Esophagus squamous epithelium (tissue), 5 donors: ENCODE results near the gene HJV. TPM values are rescaled to one million over a fixed set of nuclear protein-coding genes. Genes with fewer than 3 reads are reported as not detected.
A peak's percentile ranks its signal among the peaks of the same experiment; 100 is the strongest.

ENCODE experiments used
- DNase-seq: peaks from one replicate; lab custom pipeline; 2025; lab: John Stamatoyannopoulos, UW
- H3K27ac ChIP-seq, 4 donors: fragments of 200-600 bp; sonication (generic); one replicate each; pipeline ENCODE4 v1.5.1; 2016 to 2019; ENCODE audit warnings: mild to moderate bottlenecking in 1 of 4
- H3K27me3 ChIP-seq, 4 donors: fragments of 200-600 bp; sonication (generic); 1 replicate in 3 of 4; 2 replicates in 1 of 4; pipeline versions ENCODE4 v1.5.1 to v1.6.0; 2017 to 2021; ENCODE audit warnings: antibody characterized with exemption in 1 of 4
- H3K36me3 ChIP-seq, 3 donors: fragments of 200-600 bp; sonication (generic); one replicate each; pipeline ENCODE4 v1.5.1; 2016 to 2019
- H3K4me1 ChIP-seq, 3 donors: fragments of 200-600 bp; sonication (generic); one replicate each; pipeline ENCODE4 v1.5.1; 2017 to 2019
- H3K4me3 ChIP-seq, 4 donors: fragments of 200-600 bp; sonication (generic); 1 replicate in 3 of 4; 2 replicates in 1 of 4; pipeline ENCODE4 v1.5.1; 2016 to 2019; ENCODE audit warnings: mild to moderate bottlenecking in 2 of 4, moderate library complexity in 1 of 4
- H3K9me3 ChIP-seq, 3 donors: fragments of 200-600 bp; sonication (generic); one replicate each; pipeline ENCODE4 v1.5.1; 2016 to 2019
- CTCF ChIP-seq, 6 experiments: fragments of 450-650 bp in 4 of 6; fragments of 200-600 bp in 2 of 6; sonication (generic) in 2 of 6; IDR thresholded peaks; one replicate each; pipeline ENCODE4 v1.5.1; 2016 to 2019; ENCODE audit warnings: antibody characterized with exemption in 6 of 6, mild to moderate bottlenecking in 4 of 6, moderate library complexity in 4 of 6
- POLR2A ChIP-seq, 4 donors: fragments of 450-650 bp; IDR thresholded peaks; one replicate each; pipeline ENCODE4 v1.6.1; 2017; ENCODE audit warnings: antibody characterized with exemption in 4 of 4, mild to moderate bottlenecking in 4 of 4, moderate library complexity in 3 of 4
- WGBS, 2 donors: methylation state at CpG; one replicate each; pipeline ENCODE4 v1.1.5; 2018; 5-methylcytosine and 5-hydroxymethylcytosine counted together
- intact Hi-C: fragments of 100-400 bp; cut with DNase I; formaldehyde crosslinking; loops from one replicate; pipeline ENCODE4 v1.15.0; 2022
- total RNA-seq, 4 donors: library from RNA; depleted of rRNA; stranded (reverse); fragments of >200 nt; gene quantifications; one replicate each; pipeline ENCODE4 v1.1.0, GENCODE V29; 2016
- donor health status: DM: yes; HTN: yes; CAD: no.

The HJV gene
- total RNA-seq, 4 donors from 2014 or later, result not detected

DNA sequence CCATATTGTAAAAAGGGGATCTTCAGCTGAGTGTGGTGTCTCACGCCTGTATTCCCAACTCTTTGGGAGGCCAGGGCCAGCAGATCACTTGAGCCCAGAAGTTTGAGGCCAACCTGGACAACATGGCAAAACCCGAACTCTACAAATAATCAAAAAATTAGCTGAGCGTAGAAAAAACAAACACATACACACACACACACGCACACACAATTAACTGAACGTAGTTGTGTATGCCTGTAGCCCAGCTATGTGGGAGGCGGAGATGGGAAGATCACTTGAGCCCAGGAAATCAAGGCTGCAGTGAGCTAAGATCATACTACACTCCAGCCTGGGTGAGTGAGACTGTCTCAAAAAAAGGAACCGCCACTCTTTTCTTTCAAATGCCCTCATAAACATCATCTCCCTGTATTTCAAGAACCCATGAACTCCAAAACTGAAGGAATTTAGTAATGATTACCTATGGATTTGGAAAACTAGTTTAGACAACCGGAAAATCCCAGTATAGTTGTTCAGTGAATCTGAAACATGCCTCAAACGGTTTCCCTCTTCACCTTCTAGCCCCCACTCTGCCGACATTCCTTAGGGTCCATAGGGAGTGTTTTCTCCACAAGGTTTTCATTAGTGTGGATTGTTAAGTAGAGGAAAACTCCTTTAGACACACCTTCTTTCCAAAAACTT, 29.7 kb downstream of the HJV start:
- TF ChIP-seq POLR2A (IDR thresholded peaks at IDR 0.05), result peak in 2 of 4 donors; percentile 41 to 54
- no peak for TF ChIP-seq CTCF (IDR thresholded peaks at IDR 0.05)
- H3K9me3 ChIP-seq, result no peaks in the 10 kb centered on the region
- H3K4me1 ChIP-seq, result peaks cover 6 to 66% (median 7%) of the 10 kb centered on the region in 3 donors
- 71 to 73% methylated on average over 10 of the region's 10 CpGs for WGBS, 2 donors
- no peaks in the 10 kb centered on the region for H3K27me3 ChIP-seq
- no peak for DNase-seq
- H3K4me3 ChIP-seq, result peak overlapping the region in 3 of 4 donors; percentile 76 to 82 (median 80)
- intact Hi-C loops, result no loop called here
- peak overlapping the region; percentile 85 to 99 (median 95) for H3K27ac ChIP-seq
- peaks cover 16 to 34% (median 24%) of the 10 kb centered on the region in 3 donors for H3K36me3 ChIP-seq

DNA sequence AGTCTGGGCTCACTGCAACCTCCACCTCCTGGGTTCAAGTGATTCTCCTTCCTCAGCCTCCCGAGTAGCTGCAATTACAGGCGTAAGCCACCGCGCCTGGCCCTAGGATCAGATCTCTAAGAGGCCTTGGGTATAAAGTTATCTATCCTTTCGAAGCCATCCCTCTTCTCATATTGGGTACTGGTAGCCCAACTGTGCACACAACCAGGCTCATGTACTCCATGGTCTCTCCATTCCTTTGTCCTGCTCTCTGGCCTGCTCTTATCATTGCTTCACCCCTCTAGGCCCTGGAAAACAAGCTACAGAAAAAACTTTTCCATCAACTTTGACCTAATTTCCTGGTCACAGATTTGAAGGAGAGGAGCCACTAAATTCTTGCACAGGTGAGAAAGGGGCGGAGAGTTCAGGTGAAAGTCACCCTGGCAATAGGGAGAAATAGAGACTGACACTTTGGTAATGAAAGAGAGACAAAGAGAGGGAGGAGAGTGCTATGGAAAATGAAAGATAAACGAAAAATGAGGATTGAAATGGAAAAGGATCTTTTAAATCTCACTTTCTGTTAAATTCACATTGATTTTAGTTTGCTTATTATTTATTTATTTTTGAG, 31.2 kb downstream of the HJV start:
- TF ChIP-seq POLR2A (IDR thresholded peaks at IDR 0.05) (peak in 1 of 4 donors; percentile 37), CTCF (IDR thresholded peaks at IDR 0.05) (peak in 1 of 6 experiments; percentile 5)
- no peak for DNase-seq
- Histone ChIP-seq H3K36me3 (peaks cover 16 to 33% (median 23%) of the 10 kb centered on the region in 3 donors), H3K9me3 (no peaks in the 10 kb centered on the region), H3K4me3 (no peak overlapping the region), H3K4me1 (peaks cover 12 to 80% (median 17%) of the 10 kb centered on the region in 3 donors), H3K27ac (peak overlapping the region; percentile 45 to 99 (median 91)), H3K27me3 (no peaks in the 10 kb centered on the region)
- WGBS, 2 donors, result 72 to 78% methylated on average over 7 of the region's 7 CpGs
- intact Hi-C loops, result no loop called here

- Histone ChIP-seq H3K9me3 (no peaks in the 10 kb centered on the region), H3K27ac (peak overlapping the region; percentile 25 to 99 (median 64)), H3K36me3 (peaks cover 4 to 17% (median 8%) of the 10 kb centered on the region in 3 donors), H3K4me1 (peaks cover 26 to 86% (median 33%) of the 10 kb centered on the region in 3 donors), H3K4me3 (no peak overlapping the region), H3K27me3 (no peaks in the 10 kb centered on the region)
- DNase-seq, result no peak
- intact Hi-C loops, result no loop called here
- no peak for TF ChIP-seq POLR2A (IDR thresholded peaks at IDR 0.05)
- 45 to 55% methylated on average over 5 of the region's 5 CpGs for WGBS, 2 donors
Measured at GRCh38 chr1:145988773-145989172, 32.8 kb downstream of the HJV start.

DNA sequence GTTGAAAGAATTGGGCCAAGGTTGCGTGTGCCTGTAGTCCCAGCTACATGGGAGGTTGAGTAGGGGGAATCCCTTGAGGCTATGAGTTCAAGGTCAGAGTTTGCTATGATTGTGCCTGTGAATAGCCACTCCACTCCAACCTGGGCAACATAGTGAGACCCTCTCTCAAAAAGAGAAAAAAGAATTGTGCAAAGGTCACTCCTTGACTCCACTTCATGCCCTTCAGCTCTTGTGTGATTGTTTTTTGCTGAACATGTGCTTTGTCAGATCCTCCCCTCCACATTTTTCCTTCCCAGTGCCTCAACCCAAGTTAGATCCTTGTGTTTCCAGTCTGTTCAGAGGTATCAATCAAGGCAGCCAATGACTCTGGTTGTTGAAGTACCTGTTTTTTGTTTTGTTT, 33.6 kb downstream of the HJV start:
- WGBS, 2 donors, result 92 to 100% methylated on average over 1 of the region's 1 CpG
- no peaks in the 10 kb centered on the region for H3K9me3 ChIP-seq
- peaks cover 34 to 86% (median 42%) of the 10 kb centered on the region in 3 donors for H3K4me1 ChIP-seq
- no peak overlapping the region for H3K4me3 ChIP-seq
- H3K27me3 ChIP-seq, result no peaks in the 10 kb centered on the region
- TF ChIP-seq POLR2A (IDR thresholded peaks at IDR 0.05), result peak in 1 of 4 donors; percentile 46
- TF ChIP-seq CTCF (IDR thresholded peaks at IDR 0.05), result no peak
- intact Hi-C loops, result no loop called here
- H3K36me3 ChIP-seq, result peaks cover 0 to 9% (median 0%) of the 10 kb centered on the region in 3 donors
- peak overlapping the region in 3 of 4 donors; percentile 56 to 99 (median 60) for H3K27ac ChIP-seq
- DNase-seq, result no peak

- intact Hi-C loops, result no loop called here
- no peaks in the 10 kb centered on the region for H3K9me3 ChIP-seq
- 83 to 95% methylated on average over 6 of the region's 6 CpGs for WGBS, 2 donors
- peak overlapping the region; percentile 82 to 98 (median 96) for H3K27ac ChIP-seq
- no peak overlapping the region for H3K4me3 ChIP-seq
- H3K36me3 ChIP-seq, result no peaks in the 10 kb centered on the region
- no peak for DNase-seq
- TF ChIP-seq CTCF (IDR thresholded peaks at IDR 0.05) (no peak), POLR2A (IDR thresholded peaks at IDR 0.05) (no peak)
- no peaks in the 10 kb centered on the region for H3K27me3 ChIP-seq
- peaks cover 37 to 86% (median 50%) of the 10 kb centered on the region in 3 donors for H3K4me1 ChIP-seq
Measured at GRCh38 chr1:145986551-145986950, 35.0 kb downstream of the HJV start.
